H9 (cell line): ENCODE results near the gene IFNGR1. TPM values are rescaled to one million over a fixed set of nuclear protein-coding genes. Genes with fewer than 3 reads are reported as not detected.

Experiments used
- DNase-seq: peaks from one replicate; pipeline ENCODE4 v3.0.0-alpha.2; 2017
- H2AFZ ChIP-seq: one replicate; pipeline ENCODE4 v1.6.1; 2013; ENCODE audit warnings: mild to moderate bottlenecking, low read length, control low read depth, moderate library complexity
- H2AK5ac ChIP-seq: 2 replicates; pipeline ENCODE4 v1.6.1; 2013; ENCODE audit warnings: low read length, control low read depth, mixed read lengths; ENCODE audit not compliant: insufficient read length
- H2BK120ac ChIP-seq: one replicate; pipeline ENCODE4 v1.6.1; 2013; ENCODE audit warnings: low read depth, mild to moderate bottlenecking, low read length, control low read depth, inconsistent platforms; ENCODE audit not compliant: poor library complexity, severe bottlenecking
- H2BK12ac ChIP-seq: 2 replicates; pipeline ENCODE4 v1.6.1; 2013; ENCODE audit warnings: low read length, control low read depth, mixed read lengths, low read depth; ENCODE audit not compliant: insufficient read length
- H2BK15ac ChIP-seq: 2 replicates; pipeline ENCODE4 v1.6.1; 2013; ENCODE audit warnings: low read depth, low read length, control low read depth
- H2BK20ac ChIP-seq: one replicate; pipeline ENCODE4 v1.6.1; 2013; ENCODE audit warnings: low read depth, mild to moderate bottlenecking, low read length, control low read depth, inconsistent platforms; ENCODE audit not compliant: poor library complexity, severe bottlenecking
- H2BK5ac ChIP-seq: 2 replicates; pipeline ENCODE4 v1.6.1; 2013; ENCODE audit warnings: low read length, control low read depth, mixed read lengths; ENCODE audit not compliant: insufficient read length
- H3K14ac ChIP-seq: 2 replicates; pipeline ENCODE4 v1.6.1; 2013; ENCODE audit warnings: low read length, control low read depth; ENCODE audit not compliant: insufficient read depth
- H3K18ac ChIP-seq: 2 replicates; pipeline ENCODE4 v1.6.1; 2013; ENCODE audit warnings: low read depth, mild to moderate bottlenecking, mixed read lengths, low read length, control low read depth; ENCODE audit not compliant: insufficient read length
- H3K23ac ChIP-seq: 2 replicates; pipeline ENCODE4 v1.6.1; 2013; ENCODE audit warnings: low read length, control low read depth, mixed read lengths, low read depth; ENCODE audit not compliant: insufficient read length
- H3K23me2 ChIP-seq: 2 replicates; pipeline ENCODE4 v1.6.1; 2013; ENCODE audit warnings: low read depth, mild to moderate bottlenecking, mixed read lengths, low read length, control low read depth; ENCODE audit not compliant: insufficient read length, poor library complexity, severe bottlenecking
- H3K27ac ChIP-seq: 2 replicates; pipeline ENCODE4 v1.5.1; 2013; ENCODE audit warnings: low read length, control low read depth, mixed read lengths, low read depth; ENCODE audit not compliant: insufficient read length
- H3K27me3 ChIP-seq: 2 replicates; pipeline ENCODE4 v1.6.1; 2013; ENCODE audit warnings: low read length, control low read depth, inconsistent platforms; ENCODE audit not compliant: insufficient read depth
- H3K4ac ChIP-seq: 2 replicates; pipeline ENCODE4 v1.6.1; 2013; ENCODE audit warnings: low read depth, mild to moderate bottlenecking, control low read depth, inconsistent platforms, low read length, moderate library complexity
- H3K4me1 ChIP-seq: 2 replicates; pipeline ENCODE4 v1.6.1; 2013; ENCODE audit warnings: low read length, control low read depth, inconsistent platforms; ENCODE audit not compliant: insufficient read depth
- H3K4me2 ChIP-seq: 2 replicates; pipeline ENCODE4 v1.6.1; 2013; ENCODE audit warnings: low read length, control low read depth, mixed read lengths; ENCODE audit not compliant: insufficient read length, insufficient read depth
- H3K56ac ChIP-seq: 2 replicates; pipeline ENCODE4 v1.6.1; 2013; ENCODE audit warnings: low read depth, mild to moderate bottlenecking, mixed read lengths, low read length, control low read depth; ENCODE audit not compliant: insufficient read length
- H3K79me1 ChIP-seq: 2 replicates; pipeline ENCODE4 v1.6.1; 2013; ENCODE audit warnings: low read depth, mild to moderate bottlenecking, moderate library complexity, low read length, control low read depth, inconsistent platforms; ENCODE audit not compliant: insufficient read depth, poor library complexity, severe bottlenecking
- H3K79me2 ChIP-seq: 2 replicates; pipeline ENCODE4 v1.6.1; 2013; ENCODE audit warnings: low read length, control low read depth, inconsistent platforms; ENCODE audit not compliant: insufficient read depth
- H3K9ac ChIP-seq: 2 replicates; pipeline ENCODE4 v1.6.1; 2013; ENCODE audit warnings: low read length, control low read depth, mixed read lengths; ENCODE audit not compliant: insufficient read length; ENCODE audit errors: extremely low read depth
- H3K9me3 ChIP-seq: one replicate; pipeline ENCODE4 v1.6.1; 2013; ENCODE audit warnings: low read depth, low read length, inconsistent platforms; ENCODE audit not compliant: control insufficient read depth
- H3T11ph ChIP-seq: one replicate; pipeline ENCODE4 v1.6.1; 2013; ENCODE audit warnings: mild to moderate bottlenecking, low read length, control low read depth, inconsistent platforms
- H4K20me1 ChIP-seq: one replicate; pipeline ENCODE4 v1.6.1; 2013; ENCODE audit not compliant: control insufficient read depth, insufficient read length, insufficient read depth
- H4K5ac ChIP-seq: 2 replicates; pipeline ENCODE4 v1.6.1; 2013; ENCODE audit warnings: low read depth, mild to moderate bottlenecking, mixed read lengths, low read length, control low read depth; ENCODE audit not compliant: insufficient read length
- H4K8ac ChIP-seq: replicated peaks from 2 replicates; pipeline ENCODE4 v1.6.1; 2013; ENCODE audit warnings: low read length, control low read depth, mixed read lengths, low read depth; ENCODE audit not compliant: insufficient read length
- H4K91ac ChIP-seq: 2 replicates; pipeline ENCODE4 v1.6.1; 2013; ENCODE audit warnings: low read depth, mild to moderate bottlenecking, moderate library complexity, mixed read lengths, low read length, control low read depth; ENCODE audit not compliant: insufficient read length
- H3K27ac Mint-ChIP-seq, 3 experiments: 2 replicates in 2 of 3; 3 replicates in 1 of 3; pipeline ENCODE4 v1.8.0; 2020 to 2021; ENCODE audit warnings: mixed read lengths in 3 of 3, mild to moderate bottlenecking in 1 of 3, moderate library complexity in 1 of 3
- H3K27me3 Mint-ChIP-seq: 2 replicates; pipeline ENCODE4 v1.8.0; 2021; ENCODE audit warnings: low read depth, mild to moderate bottlenecking, moderate library complexity, mixed read lengths
- H3K36me3 Mint-ChIP-seq, 3 experiments: 2 replicates in 2 of 3; 3 replicates in 1 of 3; pipeline ENCODE4 v1.8.0; 2020 to 2021; ENCODE audit warnings: low read depth in 3 of 3, mixed read lengths in 3 of 3; ENCODE audit not compliant: insufficient read depth in 1 of 3
- H3K4me1 Mint-ChIP-seq, 2 experiments: 2 replicates each; pipeline ENCODE4 v1.8.0; 2020; ENCODE audit warnings: mixed read lengths in 2 of 2
- H3K4me3 Mint-ChIP-seq, 2 experiments: 2 replicates in 1 of 2; 3 replicates in 1 of 2; pipeline ENCODE4 v1.8.0; 2020 to 2021; ENCODE audit warnings: mild to moderate bottlenecking in 2 of 2, mixed read lengths in 2 of 2, moderate library complexity in 1 of 2
- H3K9me3 Mint-ChIP-seq, 2 experiments: 2 replicates in 1 of 2; 3 replicates in 1 of 2; pipeline ENCODE4 v1.8.0; 2020; ENCODE audit warnings: mild to moderate bottlenecking in 2 of 2, mixed read lengths in 2 of 2, moderate library complexity in 1 of 2
- WGBS: extraction: QIAGEN DNeasy Blood & Tissue Kit; methylation state at CpG from one replicate; pipeline ENCODE4 v1.1.7; 2013; ENCODE audit warnings: missing lambda C conversion rate, low lambda C conversion rate, mixed read lengths; ENCODE audit not compliant: insufficient read length; ENCODE audit errors: extremely low coverage; 5-methylcytosine and 5-hydroxymethylcytosine counted together
- total RNA-seq: library from RNA; stranded (reverse); gene quantifications from 2 replicates; pipeline ENCODE4 v1.2.1, GENCODE V29; 2021
- TF ChIP-seq, protein P1 (sequence below): fragments of 200-600 bp; sonication (generic); conservative IDR thresholded peaks from 3 replicates; pipeline ENCODE4 v1.8.0; 2021; ENCODE audit warnings: antibody characterized with exemption, mild to moderate bottlenecking

Gene IFNGR1
- total RNA-seq, 1 experiment from 2014 or later = 32.2 TPM

DNA sequence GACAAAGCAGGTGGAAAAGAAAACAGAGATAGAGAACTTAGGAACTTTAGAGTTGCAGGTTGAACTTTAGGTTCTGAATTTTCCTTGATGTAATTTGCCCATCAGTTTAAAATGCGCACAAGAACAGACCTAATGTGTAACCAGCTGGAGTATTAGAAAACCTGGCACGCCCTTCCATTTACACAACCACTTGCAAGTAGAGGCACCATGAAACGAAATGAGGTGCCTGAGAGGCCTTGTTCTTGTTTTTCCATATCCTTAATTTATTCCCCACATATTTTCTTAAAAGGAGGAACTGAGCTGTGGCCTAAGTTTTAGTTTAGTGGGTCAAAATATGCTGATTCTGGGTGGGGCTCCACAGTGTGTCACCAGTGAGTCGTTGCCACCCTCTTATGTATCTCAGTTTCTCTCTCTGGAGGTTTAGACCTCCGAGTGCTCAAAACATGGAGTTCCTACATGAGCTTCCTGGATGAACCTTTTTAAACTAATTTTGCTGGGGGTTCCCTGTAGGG, 28.5 kb downstream of the IFNGR1 start:
- no peak overlapping the region for H2BK12ac ChIP-seq
- no CpG with 5 or more reads among the region's 5 CpGs for WGBS
- Mint-ChIP-seq H3K27me3 (no peaks in the 10 kb centered on the region), H3K36me3 (peaks cover 14 to 40% (median 34%) of the 10 kb centered on the region in 3 experiments), H3K27ac (no peak overlapping the region), H3K9me3 (peaks cover 54 to 60% of the 10 kb centered on the region in 2 experiments), H3K4me1 (no peaks in the 10 kb centered on the region), H3K4me3 (no peak overlapping the region)
- no peak overlapping the region for H2AK5ac ChIP-seq
- H3K4me2 ChIP-seq = no peak overlapping the region
- DNase-seq = no peak
- TF ChIP-seq, protein P1, sequence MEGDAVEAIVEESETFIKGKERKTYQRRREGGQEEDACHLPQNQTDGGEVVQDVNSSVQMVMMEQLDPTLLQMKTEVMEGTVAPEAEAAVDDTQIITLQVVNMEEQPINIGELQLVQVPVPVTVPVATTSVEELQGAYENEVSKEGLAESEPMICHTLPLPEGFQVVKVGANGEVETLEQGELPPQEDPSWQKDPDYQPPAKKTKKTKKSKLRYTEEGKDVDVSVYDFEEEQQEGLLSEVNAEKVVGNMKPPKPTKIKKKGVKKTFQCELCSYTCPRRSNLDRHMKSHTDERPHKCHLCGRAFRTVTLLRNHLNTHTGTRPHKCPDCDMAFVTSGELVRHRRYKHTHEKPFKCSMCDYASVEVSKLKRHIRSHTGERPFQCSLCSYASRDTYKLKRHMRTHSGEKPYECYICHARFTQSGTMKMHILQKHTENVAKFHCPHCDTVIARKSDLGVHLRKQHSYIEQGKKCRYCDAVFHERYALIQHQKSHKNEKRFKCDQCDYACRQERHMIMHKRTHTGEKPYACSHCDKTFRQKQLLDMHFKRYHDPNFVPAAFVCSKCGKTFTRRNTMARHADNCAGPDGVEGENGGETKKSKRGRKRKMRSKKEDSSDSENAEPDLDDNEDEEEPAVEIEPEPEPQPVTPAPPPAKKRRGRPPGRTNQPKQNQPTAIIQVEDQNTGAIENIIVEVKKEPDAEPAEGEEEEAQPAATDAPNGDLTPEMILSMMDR = no peak
- no peaks in the 10 kb centered on the region for H3K4me1 ChIP-seq
- H3K23me2 ChIP-seq = no peaks in the 10 kb centered on the region
- H3K9ac ChIP-seq = no peak overlapping the region
- peaks cover 30% of the 10 kb centered on the region for H3K9me3 ChIP-seq
- H3K23ac ChIP-seq = no peak overlapping the region
- H3T11ph ChIP-seq = no peak overlapping the region
- no peak overlapping the region for H4K8ac ChIP-seq
- H3K79me2 ChIP-seq = no peaks in the 10 kb centered on the region
- H3K27me3 ChIP-seq = no peaks in the 10 kb centered on the region
- H2AFZ ChIP-seq = no peak overlapping the region
- H2BK5ac ChIP-seq = no peak overlapping the region
- no peak overlapping the region for H4K91ac ChIP-seq
- no peak overlapping the region for H3K27ac ChIP-seq
- H3K14ac ChIP-seq = no peak overlapping the region
- no peak overlapping the region for H2BK120ac ChIP-seq
- no peak overlapping the region for H3K56ac ChIP-seq
- H4K5ac ChIP-seq = no peak overlapping the region
- H2BK15ac ChIP-seq = no peak overlapping the region
- H3K18ac ChIP-seq = no peak overlapping the region
- no peaks in the 10 kb centered on the region for H4K20me1 ChIP-seq
- H3K79me1 ChIP-seq = no peaks in the 10 kb centered on the region
- no peak overlapping the region for H2BK20ac ChIP-seq
- no peak overlapping the region for H3K4ac ChIP-seq
